ENCODE results near the gene DBI. TPM values are rescaled to one million over a fixed set of nuclear protein-coding genes. Genes with fewer than 3 reads are reported as not detected.

Gene DBI
- total and polyA plus RNA-seq, 2 of the 13 experiments (the other 11 are each of a cell fraction or from before 2014, with no cell fraction given), result 330 to 659 TPM

DNA sequence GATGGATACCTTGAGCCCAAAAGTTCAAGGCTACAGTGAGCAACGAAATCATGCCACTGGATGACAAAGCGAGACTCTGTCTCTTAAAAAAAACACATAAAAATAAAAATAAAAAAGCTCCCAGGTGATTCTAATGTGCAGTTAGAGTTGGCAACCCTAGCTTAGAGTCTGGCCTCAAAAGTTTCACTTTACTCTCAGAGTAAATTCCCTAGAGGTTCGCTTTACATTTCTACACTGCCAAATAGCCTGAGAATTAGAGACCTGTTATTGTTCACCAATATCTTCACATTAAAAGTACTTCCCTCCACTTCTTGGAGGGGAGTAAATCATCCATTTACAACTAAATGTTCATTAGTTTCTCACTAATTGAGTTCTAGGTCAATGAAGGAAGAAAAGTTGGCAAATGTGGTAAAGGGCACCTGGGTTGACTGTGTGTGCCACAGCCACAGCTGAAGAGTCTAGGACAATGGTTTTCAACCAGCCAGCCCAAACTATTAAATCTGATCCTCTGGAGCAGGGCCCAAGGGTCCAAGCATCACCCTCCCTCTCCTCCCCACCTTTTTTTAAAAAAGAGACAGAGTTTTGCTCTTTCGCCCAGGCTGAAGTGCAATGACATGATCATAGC, 49.6 kb downstream of the DBI start:
- no peak for FAIRE-seq
- CTCF ChIA-PET (ENCODE audit: low intra/inter-chr PET ratio, low total read pairs), result no interaction called here
- BruUV-seq (replicated peaks), result no TSS peak
- no peaks in the 10 kb centered on the region for H4K20me1 ChIP-seq (ENCODE audit: insufficient read depth, low read length)
- H3K4me2 ChIP-seq (ENCODE audit: low read depth, low read length), result no peak overlapping the region
- no peak overlapping the region for H3K9ac ChIP-seq (ENCODE audit: insufficient read depth, low read depth, low read length)
- H3K27ac ChIP-seq (ENCODE audit: extremely low read length, insufficient read depth, low read length), result no peak overlapping the region
- TF ChIP-seq PRPF4 (IDR thresholded peaks at IDR 0.05; ENCODE audit: low read depth, low read length, poor library complexity, severe bottlenecking), result no peak
- TF ChIP-seq, protein P1, sequence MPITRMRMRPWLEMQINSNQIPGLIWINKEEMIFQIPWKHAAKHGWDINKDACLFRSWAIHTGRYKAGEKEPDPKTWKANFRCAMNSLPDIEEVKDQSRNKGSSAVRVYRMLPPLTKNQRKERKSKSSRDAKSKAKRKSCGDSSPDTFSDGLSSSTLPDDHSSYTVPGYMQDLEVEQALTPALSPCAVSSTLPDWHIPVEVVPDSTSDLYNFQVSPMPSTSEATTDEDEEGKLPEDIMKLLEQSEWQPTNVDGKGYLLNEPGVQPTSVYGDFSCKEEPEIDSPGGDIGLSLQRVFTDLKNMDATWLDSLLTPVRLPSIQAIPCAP (CRISPR knock-in tag; IDR thresholded peaks at IDR 0.05; ENCODE audit: low read depth), result no peak
- TF ChIP-seq ZNF329 (CRISPR knock-in tag; IDR thresholded peaks at IDR 0.05; ENCODE audit: low read depth), result no peak
- TF ChIP-seq, protein P2, sequence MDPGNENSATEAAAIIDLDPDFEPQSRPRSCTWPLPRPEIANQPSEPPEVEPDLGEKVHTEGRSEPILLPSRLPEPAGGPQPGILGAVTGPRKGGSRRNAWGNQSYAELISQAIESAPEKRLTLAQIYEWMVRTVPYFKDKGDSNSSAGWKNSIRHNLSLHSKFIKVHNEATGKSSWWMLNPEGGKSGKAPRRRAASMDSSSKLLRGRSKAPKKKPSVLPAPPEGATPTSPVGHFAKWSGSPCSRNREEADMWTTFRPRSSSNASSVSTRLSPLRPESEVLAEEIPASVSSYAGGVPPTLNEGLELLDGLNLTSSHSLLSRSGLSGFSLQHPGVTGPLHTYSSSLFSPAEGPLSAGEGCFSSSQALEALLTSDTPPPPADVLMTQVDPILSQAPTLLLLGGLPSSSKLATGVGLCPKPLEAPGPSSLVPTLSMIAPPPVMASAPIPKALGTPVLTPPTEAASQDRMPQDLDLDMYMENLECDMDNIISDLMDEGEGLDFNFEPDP (CRISPR knock-in tag; conservative IDR thresholded peaks at IDR 0.05), result 0 out of 2 replicates have a peak, but pooled peaks have one; percentile 48
- TF ChIP-seq CHCHD3 (CRISPR knock-in tag; IDR thresholded peaks at IDR 0.05), result no peak
- TF ChIP-seq IKZF1 (IDR thresholded peaks at IDR 0.05), result no peak
- H3K36me3 ChIP-seq (replicated peaks in 1 of 2; ENCODE audit: control insufficient read depth in 1 of 2, insufficient read depth in 2 of 2, low read length in 2 of 2), result no peaks in the 10 kb centered on the region
- DNase-seq (ENCODE audit: low spot score), result no peak
- intact Hi-C loops (cut with micrococcal nuclease; ENCODE audit: unreplicated experiment), result no loop called here
- POLR2A ChIA-PET, result interaction anchor here (0.7 to 1.3 kb wide), 5 partner anchors 10 to 71 kb away, joined by 3 to 7 read pairs (median 3); partner anchors contain the start of genes C2orf76 and DBI
- in situ Hi-C loops (cut with HindIII; ENCODE audit: extremely low pct_ligation_motif_present, low pct_unique_long_range_greater_than_20kb), result no loop called here
- H3K9me3 ChIP-seq (ENCODE audit: low read length), result peaks cover 8% of the 10 kb centered on the region
- no peak overlapping the region for H3K4me3 ChIP-seq (replicated peaks in 1 of 3; ENCODE audit: insufficient read depth in 1 of 3, low read depth in 2 of 3, low read length in 3 of 3)
- peaks cover 50% of the 10 kb centered on the region for H3K4me1 ChIP-seq (ENCODE audit: insufficient read depth, low read length)
- no peaks in the 10 kb centered on the region; a peak in 2 of 5 replicates for H3K27me3 ChIP-seq (ENCODE audit: control insufficient read depth in 1 of 2, insufficient read depth in 2 of 2, low read length in 2 of 2)
- WGBS (ENCODE audit: low lambda C conversion rate), result 56% methylated on average over 4 of the region's 4 CpGs
- no peak overlapping the region for H2AFZ ChIP-seq (ENCODE audit: low read length)
- peak; percentile 49; the same call in 2 of the 3 replicates for ATAC-seq
- H3K79me2 ChIP-seq (ENCODE audit: insufficient read depth, low read length), result no peaks in the 10 kb centered on the region

Measured in HepG2 (cell line).